Measurements from ENCODE around the gene DST.
"Not testable (repeated sequence)": the region's sequence is repeated elsewhere in the genome, so short reads cannot be mapped to it uniquely, and the experiment has no call there.

Gene DST

DNA sequence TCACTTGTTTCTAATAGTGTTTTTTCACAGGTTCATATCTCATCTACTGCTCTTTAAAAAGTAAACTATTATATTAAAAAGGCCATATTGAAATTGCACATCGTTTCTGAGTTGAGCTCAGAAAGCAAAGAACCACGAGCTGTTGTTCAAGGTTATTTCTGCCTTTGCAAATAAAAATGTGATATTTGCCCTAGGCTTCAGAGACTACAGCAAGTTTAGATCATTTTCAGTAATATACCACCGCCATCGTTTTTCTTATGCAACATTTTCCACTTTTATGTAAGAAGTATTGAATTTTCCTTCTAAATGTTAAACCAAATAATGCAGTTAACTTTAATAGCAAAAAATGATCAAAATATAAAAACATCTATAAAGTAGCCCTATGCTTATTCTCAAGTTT is 71.1 kb downstream of the DST start:
- no peak for DNase-seq (ENCODE audit: low read depth)

DNA sequence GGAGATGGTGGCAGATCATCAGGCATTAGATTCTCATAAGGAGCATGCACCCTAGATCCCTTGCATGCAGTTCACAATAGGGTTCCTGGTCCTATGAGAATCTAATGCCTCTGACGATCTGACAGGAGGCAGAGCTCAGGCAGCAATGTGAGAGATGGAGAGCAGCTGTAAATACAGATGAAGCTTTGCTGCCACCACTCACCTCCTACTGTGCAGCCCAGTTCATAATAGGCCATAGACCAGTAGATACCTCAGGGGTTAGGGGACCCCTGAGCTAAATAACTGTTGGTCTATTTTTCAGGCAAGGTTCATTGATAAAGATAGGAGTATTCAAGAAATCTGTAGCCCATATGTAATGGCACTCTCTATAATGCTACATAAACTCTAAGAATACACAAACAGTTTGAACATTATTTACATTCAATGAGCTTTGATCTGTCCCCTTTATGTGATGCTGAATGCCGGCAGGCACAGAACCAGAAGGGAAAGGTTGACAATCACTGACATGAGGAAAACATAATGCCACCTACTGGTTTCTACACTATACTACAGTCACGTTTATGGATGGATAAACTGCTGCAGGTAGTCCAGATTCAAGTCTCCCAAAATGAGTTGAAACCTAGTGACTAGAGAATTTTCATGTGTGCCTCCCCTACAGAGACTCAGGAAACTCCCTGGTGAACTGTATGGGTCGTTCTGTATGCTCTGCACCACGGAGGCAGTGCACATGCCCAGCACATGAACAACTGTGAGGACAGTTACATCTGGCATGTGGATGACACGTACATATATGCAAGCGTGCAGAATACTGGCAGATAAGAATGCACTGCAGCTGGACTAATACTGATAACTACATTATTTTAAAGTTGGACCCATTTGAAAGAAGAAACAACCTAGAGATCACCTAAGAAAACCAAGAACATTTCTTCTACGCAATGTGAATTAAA is 72.0 kb downstream of the DST start:
- DNase-seq (ENCODE audit: low read depth), result no peak

DNA sequence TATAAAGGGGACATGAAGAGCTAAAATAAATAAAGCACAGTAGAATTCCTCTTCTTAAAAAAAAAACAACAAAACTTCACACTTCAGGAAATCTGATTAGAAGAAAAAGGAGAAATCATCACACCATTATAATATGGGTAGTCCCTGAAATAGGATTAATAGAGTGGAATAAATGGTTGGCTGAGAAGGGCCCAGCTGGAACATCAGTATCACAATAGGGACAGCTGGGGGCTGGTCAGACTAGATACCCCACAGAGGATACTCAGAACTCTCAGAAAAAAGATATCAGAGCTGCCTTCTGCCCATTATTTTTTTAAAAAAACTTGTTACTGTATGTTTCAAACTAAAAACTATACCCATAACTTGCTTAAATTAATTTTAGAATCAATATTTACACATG is 75.2 kb downstream of the DST start:
- no peak for DNase-seq (ENCODE audit: low read depth)

DNA sequence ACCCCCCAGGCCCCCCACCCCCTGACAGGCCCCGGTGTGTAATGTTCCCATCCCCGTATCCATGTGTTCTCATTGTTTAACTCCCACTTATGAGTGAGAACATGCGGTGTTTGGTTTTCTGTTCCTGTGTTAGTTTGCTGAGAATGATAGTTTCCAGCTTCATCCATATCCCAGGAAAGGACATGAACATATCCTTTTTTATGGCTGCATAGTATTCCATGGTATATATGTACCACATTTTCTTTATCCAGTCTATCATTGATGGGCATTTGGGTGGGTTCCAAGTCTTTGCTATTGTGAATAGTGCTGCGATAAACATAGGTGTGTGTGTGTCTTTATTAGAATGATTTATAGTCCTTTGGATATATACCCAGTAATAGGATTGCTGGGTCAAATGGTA is 80.0 kb downstream of the DST start:
- DNase-seq (ENCODE audit: low read depth), result not testable (repeated sequence)

DNA sequence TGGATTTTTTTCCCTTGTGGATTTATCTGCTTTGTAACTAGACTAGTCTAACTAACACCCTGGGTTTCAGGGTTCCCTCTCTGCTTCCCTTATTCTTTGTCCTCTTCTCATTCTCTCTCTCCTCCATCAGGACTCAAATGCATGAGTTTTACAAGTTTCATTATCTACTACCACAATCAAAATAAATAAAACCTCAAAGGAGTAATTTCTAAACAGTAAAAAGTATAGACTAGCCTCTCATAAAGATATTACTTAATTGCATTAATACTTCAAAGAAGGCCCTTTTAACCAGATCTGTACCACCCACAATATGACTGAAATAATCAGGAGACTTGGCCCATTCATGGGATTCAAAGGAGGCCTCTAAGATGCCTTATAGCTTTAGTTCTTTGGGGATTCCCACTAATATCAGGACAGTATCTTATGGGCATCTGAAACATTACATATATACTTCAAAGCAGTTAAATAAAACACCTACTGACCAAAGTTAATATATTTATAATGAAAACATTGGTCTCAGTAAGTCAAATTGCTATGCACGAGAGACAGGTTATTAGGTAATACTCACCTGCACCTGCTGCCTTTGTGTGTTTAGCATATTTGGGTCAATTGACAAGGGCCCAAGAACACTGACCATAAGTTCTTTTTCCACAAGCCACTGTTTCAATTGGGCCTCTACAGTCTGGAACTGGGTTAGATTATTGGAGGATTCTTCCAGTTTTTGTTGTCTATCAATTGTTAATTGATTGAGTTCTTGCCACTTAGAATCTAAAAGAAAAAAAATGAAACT is 85.7 kb downstream of the DST start:
- no peak for DNase-seq (ENCODE audit: low read depth)

DNA sequence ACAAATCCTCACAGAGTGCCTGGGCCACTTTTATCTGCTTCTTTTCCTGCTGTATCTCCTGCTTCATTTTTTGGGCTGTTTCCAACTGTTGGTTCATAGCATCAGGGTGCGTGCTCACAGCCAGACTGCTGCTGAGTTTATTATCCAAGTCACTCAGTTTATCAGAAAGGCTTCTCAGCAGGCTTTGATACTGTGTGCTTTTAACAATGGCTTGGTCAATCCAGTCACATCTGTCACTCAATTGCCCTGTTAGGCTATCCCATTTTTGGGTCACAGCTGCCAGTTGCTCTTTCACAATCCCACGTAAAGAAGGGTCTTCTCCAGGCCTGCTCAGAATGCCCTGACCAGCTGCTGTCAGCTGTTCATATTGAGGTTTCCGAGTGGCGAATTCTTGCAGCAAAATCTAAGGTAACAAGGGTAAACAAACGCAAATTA is 87.2 kb downstream of the DST start:
- DNase-seq (ENCODE audit: low read depth), result no peak

DNA sequence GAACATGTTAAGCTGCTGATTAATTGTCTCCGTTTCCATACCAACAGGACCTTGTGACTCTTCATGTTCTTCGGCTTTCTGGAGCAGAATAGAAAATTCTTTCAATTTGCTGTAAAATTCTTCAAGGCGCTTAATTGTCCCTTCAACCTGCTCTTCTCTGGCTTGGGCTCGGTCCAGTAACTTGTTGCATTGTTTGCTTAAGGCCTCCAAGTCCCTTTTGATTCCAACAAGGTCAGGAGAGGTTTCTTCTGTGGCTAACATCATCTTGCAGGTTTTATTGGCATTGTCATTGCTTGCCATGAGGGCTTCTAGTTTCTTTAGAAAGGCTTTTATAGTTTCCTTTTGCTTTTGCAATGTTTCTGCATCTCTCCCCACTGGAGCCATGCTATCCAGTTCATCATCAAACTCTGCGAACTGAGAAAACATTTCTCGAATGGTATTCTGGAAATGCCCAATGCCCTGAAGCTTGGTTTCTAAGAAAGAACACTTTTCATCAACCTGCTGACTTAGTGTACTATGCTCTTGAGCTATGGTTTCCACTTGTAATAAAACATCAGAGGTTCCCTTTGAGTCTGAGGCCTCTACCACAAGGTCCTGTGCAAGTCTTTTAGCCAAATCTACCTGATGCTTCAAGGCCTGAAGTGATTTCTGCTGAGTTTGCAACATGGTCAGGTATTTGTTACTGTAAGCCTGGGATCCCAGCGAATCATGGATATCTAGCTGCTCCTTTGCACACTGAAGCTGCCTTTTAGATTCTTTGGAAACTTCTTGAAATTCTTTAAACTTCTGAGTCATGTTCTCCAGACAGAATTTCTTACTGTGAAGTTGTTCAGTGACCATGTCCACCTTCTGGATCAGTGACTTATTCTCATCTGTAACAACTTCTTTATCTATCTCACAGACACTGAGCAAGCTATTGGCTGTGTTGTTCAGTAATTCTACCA is 90.2 kb downstream of the DST start:
- no peak for DNase-seq (ENCODE audit: low read depth)

DNA sequence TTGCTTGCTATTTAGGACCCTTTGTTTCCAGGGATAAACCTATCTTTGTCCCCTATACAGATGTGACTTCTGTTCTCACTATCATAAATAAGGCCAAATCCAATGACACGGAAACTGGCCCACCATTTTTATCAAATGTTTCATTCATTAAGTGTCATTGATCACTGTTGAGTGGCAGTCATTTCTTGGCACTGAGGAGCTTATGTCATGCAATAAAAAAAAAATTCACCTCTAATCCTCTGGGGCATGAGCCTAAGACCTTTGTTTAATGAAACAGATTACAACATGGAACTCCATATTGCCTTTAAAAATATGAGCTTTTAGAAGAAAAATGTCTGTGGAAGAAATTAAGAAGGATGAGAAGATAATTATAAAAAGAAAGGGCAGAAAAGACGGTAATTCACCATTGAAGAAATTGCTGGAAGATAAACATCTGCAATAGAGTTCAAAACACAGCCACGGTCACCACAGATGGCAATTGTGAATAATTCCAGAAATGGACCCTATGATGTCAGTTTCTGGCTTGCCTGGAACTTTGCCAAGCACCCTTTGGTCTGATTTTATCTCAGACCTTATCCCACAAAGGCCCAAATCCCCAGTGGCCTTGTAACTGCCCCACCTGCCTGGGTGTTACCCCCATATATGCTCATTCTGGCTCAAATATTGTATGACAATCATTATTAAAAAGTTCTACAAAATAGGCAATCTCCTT is 91.1 kb downstream of the DST start:
- DNase-seq (ENCODE audit: low read depth), result no peak

DNA sequence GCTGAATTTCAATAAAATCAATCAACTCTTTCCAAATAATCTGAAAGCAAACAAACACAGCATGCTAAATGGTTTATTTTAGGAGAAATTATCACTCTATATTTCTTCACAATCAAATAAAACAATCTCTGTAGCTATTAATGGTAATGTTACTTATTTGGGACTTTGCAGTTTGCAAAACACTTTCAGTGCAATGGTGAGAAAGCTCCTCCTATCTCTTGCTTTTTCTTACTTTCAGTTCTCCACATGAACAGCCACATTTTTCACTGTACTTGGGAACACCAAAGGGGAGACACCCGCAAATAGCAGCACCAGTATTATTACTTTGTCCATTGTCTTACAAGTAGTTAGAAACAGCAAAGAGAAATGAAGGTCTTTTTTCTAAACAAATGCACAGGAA is 92.4 kb downstream of the DST start:
- no peak for DNase-seq (ENCODE audit: low read depth)

DNA sequence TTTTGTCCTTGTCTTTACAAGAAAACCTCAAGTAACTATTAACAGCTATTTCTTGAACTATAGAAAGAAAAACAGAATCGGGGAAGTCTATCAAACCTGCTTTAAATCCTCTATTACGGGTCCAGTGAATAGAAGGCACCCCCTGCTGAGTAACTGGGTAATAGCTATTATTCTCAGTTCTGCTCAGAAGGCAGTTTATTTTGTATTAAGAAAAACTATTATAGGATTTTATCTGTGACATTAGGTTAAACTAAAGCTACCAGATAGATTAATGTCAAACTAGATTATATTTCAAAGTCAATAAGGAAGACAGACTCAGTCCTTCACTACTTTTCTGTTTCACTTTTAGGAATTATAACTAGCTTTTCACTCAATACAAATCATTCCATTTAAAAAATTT is 93.7 kb downstream of the DST start:
- DNase-seq (ENCODE audit: low read depth), result no peak

DNA sequence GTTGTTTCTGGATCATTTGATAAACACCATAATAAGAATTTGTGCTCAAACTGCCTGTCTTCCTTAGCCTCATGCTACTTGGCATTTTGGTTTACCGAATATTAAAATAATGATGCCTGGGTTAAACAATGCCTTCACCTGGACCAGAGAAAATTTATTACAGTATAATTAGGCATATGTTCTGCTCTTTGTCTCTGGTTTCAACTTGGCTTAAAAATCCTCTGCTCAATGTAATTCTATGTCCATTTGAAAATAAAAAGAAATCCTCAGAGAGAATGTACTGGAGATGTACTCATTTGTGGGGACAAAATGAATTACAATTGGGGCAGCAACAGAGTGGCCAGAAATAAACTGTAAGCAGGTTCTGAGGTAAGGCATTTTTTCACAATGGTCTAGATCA is 95.0 kb downstream of the DST start:
- no peak for DNase-seq (ENCODE audit: low read depth)

DNA sequence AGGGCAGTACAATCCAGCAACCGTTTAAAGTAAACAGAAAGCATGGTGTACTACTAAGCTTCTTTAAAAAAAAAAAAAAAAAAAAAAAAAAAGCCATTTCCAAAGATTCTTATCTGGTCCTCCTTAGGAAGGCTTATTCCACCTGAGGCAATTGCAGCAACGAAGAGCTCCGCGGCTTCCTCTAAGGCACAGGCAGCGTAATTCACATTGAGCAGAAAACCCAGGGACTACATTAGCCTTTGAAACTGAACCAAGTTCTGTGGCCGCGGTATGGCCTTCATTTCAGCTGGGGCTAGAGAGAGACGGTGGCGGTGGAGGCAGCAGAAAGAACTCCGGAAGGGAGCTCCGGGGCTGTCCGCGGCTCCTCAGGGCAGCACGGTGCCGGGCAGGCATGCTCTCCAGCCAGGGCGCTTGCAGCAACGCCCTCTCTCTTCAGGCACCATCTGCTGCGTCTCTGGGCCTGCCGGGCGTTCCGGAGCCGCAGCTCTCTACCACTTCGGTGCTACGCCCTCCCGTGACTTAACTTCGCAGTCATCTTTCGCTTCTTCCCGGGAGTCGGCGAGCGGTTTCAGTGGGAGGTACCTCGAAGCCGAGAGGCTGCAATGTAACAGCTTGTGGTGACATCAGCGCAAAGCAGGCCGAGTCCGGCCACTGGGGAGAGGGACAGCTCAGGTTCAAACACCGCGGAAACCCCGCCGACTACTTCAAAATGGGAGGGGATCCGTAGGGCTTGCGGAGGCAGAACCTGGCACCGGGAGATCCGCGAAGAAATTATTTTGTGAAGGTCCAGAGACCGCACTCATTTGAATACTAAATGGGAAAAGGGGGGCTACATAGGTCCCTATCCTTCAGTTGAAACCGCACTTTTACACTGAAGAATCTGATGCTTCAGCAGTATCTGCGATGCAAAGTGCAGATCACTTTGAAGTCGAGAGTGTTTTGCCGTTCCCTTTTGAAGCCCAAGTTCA is 100.0 kb downstream of the DST start:
- DNase-seq (ENCODE audit: low read depth), result peak; percentile 45

DNA sequence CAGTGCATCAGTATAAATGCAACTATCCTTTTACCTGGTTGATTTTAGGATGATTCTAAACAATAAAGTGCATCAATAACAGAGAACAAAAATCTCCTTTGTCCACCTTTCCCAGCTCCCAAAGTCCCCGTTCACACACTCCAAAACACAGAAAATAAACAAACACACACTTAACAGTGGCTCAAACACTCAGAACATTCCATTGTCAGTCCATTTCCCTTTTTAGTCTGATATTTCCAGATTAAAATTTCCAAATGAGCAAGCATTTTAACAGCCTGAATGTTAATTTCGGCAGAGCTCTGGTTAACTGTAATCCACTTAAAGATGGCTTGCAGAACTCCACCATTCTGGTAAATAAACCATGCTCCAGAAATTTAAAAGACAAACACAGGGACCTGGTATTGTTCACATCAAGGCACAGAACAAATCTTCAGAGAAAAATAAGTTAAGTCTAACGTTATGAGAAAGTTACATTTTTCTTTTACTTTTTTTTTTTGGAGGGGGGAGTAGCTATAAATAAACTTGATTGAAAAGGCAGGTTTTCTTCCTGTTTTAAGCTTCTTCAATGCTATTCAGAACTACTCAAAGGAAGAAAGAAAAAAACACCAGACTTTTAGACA is 100.8 kb downstream of the DST start:
- no peak for DNase-seq (ENCODE audit: low read depth)

DNA sequence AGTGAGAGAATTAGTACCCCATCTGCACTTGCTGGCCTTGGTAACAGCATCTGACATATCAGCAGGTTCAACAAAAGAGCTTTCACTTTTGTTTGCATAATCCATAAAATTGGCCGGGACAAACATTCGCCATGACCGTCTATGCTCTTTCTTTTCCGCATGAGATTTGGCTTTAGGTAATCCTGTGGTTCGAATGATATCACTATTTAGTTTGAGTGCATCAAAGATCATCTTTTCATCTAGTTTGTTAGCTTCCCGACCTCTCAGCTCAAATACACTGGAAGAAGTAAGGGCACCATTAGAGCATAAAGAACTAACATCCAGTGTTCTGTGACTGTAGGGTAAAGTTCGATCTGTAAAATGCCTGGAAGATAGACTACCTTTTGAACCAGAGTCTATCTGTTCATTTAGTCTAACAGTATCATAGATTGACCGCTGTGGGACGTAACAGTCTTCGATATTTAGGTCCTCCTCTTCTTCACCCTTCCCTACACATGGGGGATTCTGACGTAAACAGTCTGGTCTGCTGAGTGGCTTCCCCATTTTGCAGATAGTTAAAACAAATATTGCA is 101.6 kb downstream of the DST start:
- no peak for DNase-seq (ENCODE audit: low read depth)

DNA sequence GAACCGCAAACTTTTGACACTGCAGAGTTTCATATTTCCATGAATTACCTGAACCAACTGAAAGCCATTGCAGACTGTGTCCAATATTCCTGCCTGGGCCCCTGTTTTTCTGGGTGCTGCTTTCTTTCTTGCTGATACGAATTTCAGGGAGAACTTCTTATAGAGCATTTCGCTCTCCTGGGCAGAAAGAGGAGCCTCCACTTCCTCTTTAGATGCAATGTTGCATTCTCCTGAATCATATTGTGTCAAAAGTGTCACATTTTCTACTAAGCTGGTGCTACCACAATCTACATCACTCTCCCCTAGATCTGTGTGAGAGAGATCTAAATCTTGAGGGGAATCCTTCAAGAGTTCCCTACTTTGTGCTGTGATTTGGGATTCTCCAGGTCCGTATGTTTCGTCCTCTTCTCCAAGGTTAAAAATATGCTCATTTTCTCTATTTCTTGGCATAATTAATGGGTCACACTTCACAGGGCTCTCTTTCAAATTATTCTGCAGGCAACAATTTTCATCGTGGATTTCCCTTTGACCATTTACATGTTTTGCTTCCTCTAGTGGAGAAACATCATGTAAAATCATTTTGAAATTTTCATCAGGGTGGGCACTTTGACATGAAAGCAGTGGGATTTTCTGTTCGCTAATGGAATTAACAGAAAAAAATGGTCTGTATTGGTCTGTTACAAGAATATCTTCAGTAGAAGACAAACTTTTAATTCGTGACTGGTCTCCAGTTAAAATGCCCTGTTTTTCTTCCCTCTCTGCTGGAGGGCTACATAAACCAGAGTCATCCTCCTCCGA is 102.3 kb downstream of the DST start:
- DNase-seq (ENCODE audit: low read depth), result no peak

DNA sequence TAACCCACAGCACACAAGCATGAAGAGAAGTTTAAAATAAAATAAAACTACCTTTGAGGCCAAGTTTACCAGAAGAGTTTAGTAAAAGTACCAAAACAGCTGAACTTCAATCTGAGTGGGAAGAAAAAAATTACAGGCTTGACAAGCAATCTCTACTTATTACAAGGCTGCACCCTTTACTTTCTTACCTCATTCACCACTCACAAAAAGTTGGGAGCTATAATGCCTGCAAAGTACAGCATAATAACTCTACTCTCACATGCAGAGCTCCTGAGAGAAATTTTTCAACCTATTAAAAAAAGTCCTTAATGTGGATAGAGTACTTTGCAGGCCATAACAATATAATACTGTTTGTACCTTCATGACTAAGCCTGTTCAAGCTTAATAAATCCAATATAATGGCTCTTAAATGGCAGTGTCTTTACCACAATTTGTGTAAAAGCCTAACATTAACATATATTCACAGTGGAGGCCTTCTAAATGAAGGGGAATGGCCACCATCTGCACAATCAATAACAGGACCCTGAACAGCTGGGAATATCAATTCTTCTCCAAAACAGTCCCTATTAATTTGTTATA is 103.1 kb downstream of the DST start:
- no peak for DNase-seq (ENCODE audit: low read depth)

DNA sequence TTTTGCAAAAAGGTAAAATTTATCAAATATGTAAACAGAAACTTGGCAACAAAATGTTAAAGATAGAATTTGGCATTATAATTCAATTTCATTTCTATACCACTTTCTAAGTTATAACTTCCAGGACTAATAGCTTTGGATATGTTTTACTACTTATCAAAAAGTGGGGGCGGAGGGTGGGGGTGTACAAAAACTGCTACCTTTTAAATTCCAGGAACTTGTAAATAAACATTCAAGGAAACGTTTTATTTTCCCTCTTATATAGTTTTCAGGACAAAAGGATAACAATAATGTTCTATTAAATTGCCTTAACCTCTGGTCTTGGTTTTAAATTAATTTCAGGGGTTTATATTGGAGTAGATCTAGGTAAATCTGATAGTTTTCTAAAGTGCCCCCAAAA is 103.8 kb downstream of the DST start:
- no peak for DNase-seq (ENCODE audit: low read depth)

DNA sequence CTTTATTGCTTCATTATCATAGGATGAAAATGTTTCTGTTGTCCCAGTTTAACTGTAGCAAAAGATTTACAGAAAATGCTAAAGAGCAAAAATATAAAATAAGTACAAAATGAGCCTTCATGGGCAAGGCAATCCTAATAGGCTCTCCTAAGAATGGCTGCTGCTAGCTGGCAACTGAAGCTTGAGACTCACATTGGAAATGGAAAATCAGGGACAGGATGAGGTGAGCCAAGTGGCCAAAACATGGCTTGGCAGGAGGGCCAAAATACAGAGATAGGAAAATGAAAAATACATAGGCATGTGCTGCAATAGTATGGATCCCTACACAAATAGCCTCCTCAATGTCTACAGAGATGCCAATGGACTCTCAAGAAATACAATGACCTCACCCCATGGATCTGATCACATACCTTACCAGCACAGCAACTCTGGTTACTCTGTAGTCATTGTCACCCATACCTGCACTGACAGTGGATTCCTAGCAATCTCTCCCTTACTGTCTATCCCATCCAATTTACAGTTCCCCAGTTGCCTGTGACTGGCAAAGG is 105.4 kb downstream of the DST start:
- DNase-seq (ENCODE audit: low read depth), result no peak
